Activated CD4-positive, alpha-beta memory T cell treated with anti-CD3 and anti-CD28 coated beads, Interleukin-2, amount 10 ng/mL, durations not matched to agents 7 days and 5 days (primary cell): ENCODE data around the gene SAMD14. TPM values are rescaled to one million over a fixed set of nuclear protein-coding genes. Genes with fewer than 3 reads are reported as not detected.
"Not testable (repeated sequence)": the region's sequence is repeated elsewhere in the genome, so short reads cannot be mapped to it uniquely, and the experiment has no call there.

Experiments
- CTCF ChIA-PET: fragments of 350-600 bp; sonication (Branson Sonifier 250); formaldehyde crosslinking; loops from one replicate; lab custom pipeline; 2021; ENCODE audit warnings: antibody characterized with exemption, inconsistent platforms; lab: Charles Lee
- POLR2A ChIA-PET: fragments of 350-600 bp; sonication (Branson Sonifier 250); formaldehyde crosslinking; loops from one replicate; lab custom pipeline; 2021; ENCODE audit warnings: antibody characterized with exemption; lab: Charles Lee
- DNase-seq: peaks from one replicate; pipeline ENCODE4 v3.0.0-alpha.2; 2020
- H3K27ac Mint-ChIP-seq: one replicate; pipeline ENCODE4 v1.8.0; 2021; ENCODE audit warnings: mild to moderate bottlenecking, mixed read lengths
- H3K27me3 Mint-ChIP-seq: one replicate; pipeline ENCODE4 v1.8.0; 2021; ENCODE audit warnings: mixed read lengths
- H3K36me3 Mint-ChIP-seq: one replicate; pipeline ENCODE4 v1.8.0; 2021; ENCODE audit warnings: low read depth, mixed read lengths
- H3K4me1 Mint-ChIP-seq: one replicate; pipeline ENCODE4 v1.8.0; 2021; ENCODE audit warnings: mixed read lengths
- H3K4me3 Mint-ChIP-seq: one replicate; pipeline ENCODE4 v1.8.0; 2021; ENCODE audit warnings: mild to moderate bottlenecking, mixed read lengths
- H3K9me3 Mint-ChIP-seq: one replicate; pipeline ENCODE4 v1.8.0; 2021; ENCODE audit warnings: mixed read lengths
- total RNA-seq, 2 experiments: library from RNA; stranded (reverse); gene quantifications; one replicate each; pipeline ENCODE4 v1.2.3, GENCODE V29; 2021

SAMD14 gene
- total RNA-seq, 2 experiments from 2014 or later: 0.68 to 1.3 TPM

DNA sequence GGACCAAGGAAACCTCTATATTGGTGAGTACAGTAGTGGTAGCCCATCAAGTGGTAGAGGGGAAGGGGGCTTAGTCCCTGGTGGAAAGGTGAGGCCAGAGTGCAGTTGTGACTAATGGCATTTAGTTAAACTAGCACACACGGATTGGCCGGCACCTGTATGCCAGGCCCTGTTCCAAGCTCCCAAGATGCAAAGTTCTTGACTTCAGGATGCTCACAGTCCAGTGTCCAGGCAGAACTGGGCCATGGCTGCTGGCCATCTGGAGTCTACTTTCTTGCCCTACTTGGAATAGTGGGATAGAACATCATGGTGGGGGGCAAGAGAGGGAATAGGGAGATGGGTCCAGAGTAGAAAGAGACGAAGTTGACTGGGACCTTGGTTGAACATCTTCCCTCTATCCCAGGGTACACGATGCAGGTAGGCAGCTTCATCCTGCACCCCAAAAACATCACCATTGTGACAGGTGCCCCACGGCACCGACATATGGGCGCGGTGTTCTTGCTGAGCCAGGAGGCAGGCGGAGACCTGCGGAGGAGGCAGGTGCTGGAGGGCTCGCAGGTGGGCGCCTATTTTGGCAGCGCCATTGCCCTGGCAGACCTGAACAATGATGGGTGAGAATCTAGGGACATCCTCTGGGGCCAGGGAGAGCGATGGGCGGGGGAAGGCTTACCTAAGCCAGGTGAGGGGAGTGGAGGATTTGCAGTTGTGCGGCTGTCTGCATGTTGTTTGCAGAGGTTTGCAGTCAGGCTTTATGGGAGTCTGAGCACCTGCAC, 58.9 kb downstream of the SAMD14 start:
- Mint-ChIP-seq H3K4me3 (no peak overlapping the region), H3K36me3 (peaks cover 12% of the 10 kb centered on the region), H3K27ac (no peak overlapping the region), H3K27me3 (no peaks in the 10 kb centered on the region), H3K4me1 (no peaks in the 10 kb centered on the region), H3K9me3 (peaks cover 6% of the 10 kb centered on the region)
- ChIA-PET CTCF (no interaction called here), POLR2A (no interaction called here)
- DNase-seq: no peak

DNA sequence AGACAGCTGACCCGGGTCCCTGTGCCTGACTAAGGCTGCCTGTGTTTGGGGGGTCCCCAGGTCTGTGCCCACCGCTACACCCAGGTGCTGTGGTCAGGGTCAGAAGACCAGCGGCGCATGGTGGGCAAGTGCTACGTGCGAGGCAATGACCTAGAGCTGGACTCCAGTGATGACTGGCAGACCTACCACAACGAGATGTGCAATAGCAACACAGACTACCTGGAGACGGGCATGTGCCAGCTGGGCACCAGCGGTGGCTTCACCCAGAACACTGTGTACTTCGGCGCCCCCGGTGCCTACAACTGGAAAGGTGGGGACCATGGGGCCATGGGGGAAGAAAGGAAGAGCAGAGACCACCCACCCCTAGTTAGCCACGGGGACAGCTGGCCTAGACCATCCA, 62.0 kb downstream of the SAMD14 start:
- POLR2A ChIA-PET: interaction anchor here (1.1 kb wide), 1 partner anchor 9 kb away, joined by 3 read pairs; no protein-coding TSS in a partner anchor
- no peak for DNase-seq
- H3K4me1 Mint-ChIP-seq: no peaks in the 10 kb centered on the region
- peaks cover 12% of the 10 kb centered on the region for H3K36me3 Mint-ChIP-seq
- CTCF ChIA-PET: interaction anchor here (1.4 kb wide), 1 partner anchor 26 kb away, joined by 3 read pairs; no protein-coding TSS in a partner anchor
- no peaks in the 10 kb centered on the region for H3K27me3 Mint-ChIP-seq
- H3K27ac Mint-ChIP-seq: no peak overlapping the region
- H3K4me3 Mint-ChIP-seq: no peak overlapping the region
- peaks cover 6% of the 10 kb centered on the region for H3K9me3 Mint-ChIP-seq

GRCh38 chr17:50066995-50067394, 63.0 kb downstream of the SAMD14 start:
- no peaks in the 10 kb centered on the region for H3K27me3 Mint-ChIP-seq
- CTCF ChIA-PET: interaction anchor here (0.7 to 1.4 kb wide), 2 partner anchors 21 to 27 kb away, joined by 3 read pairs; no protein-coding TSS in a partner anchor

DNA sequence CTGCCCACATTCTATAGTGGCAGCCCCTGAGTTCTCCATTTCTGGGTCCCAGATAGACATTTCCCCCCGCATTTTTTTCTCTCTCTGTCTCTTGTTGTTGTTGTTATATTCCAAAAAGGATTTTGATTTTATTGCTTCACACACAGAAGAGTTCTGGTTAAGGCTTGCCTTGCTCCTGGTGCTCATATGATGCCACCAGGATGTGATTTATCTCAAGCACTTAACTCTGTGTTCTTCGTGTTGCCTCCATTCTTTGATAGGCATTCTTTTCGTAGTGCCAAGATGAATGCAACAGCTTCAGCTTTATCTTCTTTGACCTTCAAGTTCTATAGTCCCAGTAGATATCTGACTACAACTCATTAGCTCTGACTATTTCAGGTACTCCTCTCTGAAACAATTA, 64.9 kb downstream of the SAMD14 start:
- CTCF ChIA-PET: interaction anchor here (1.8 kb wide), 1 partner anchor 29 kb away, joined by 4 read pairs; no protein-coding TSS in a partner anchor
- Mint-ChIP-seq H3K9me3 (no peaks in the 10 kb centered on the region), H3K27ac (no peak overlapping the region), H3K4me1 (no peaks in the 10 kb centered on the region), H3K4me3 (no peak overlapping the region), H3K27me3 (no peaks in the 10 kb centered on the region), H3K36me3 (peaks cover 2% of the 10 kb centered on the region)
- DNase-seq: no peak
- POLR2A ChIA-PET: no interaction called here

More at GRCh38 chr17:50066995-50067394, 63.0 kb downstream of the SAMD14 start:
- Mint-ChIP-seq H3K36me3 (peaks cover 12% of the 10 kb centered on the region), H3K4me1 (no peaks in the 10 kb centered on the region), H3K27ac (no peak overlapping the region), H3K4me3 (no peak overlapping the region), H3K9me3 (peaks cover 6% of the 10 kb centered on the region)
- POLR2A ChIA-PET: no interaction called here
- no peak for DNase-seq

DNA sequence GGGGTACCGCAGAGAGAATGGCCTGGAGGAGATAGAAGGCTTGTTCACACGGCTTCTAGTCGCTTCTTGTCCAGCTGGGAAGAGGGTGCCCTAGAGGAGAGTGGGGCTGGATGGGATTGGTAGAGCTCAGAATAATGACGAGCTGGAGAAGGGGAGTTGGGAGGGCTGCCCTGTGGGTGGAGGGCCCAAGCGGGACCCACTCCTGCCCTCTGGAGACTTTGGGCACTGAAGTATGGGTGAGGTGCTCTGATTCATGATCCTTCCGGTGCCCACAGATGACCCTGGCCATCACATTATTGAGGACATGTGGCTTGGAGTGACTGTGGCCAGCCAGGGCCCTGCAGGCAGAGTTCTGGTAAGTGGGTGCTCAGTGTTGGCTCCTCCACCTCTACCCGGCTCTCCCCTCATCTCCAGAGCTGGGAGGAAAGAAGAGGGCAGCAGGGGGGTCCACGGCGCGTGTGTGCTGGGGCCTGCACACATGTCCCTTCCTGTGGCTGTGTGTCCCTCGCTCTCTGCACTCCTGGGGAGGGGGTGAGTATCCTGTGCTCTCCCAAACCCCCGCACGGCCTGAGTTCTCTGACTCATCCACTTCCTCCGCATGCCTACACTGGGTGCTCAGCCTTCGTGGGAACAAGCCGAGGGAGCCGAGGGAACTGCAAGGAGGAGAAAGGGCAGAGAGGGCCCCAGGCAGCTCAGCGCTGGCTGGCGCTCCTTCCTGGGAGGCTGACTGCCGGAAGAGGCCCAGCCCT, 65.5 kb downstream of the SAMD14 start:
- no peak for DNase-seq
- no peak overlapping the region for H3K4me3 Mint-ChIP-seq
- peaks cover 2% of the 10 kb centered on the region for H3K36me3 Mint-ChIP-seq
- CTCF ChIA-PET: no interaction called here
- H3K27ac Mint-ChIP-seq: no peak overlapping the region
- H3K27me3 Mint-ChIP-seq: no peaks in the 10 kb centered on the region
- H3K4me1 Mint-ChIP-seq: no peaks in the 10 kb centered on the region
- H3K9me3 Mint-ChIP-seq: no peaks in the 10 kb centered on the region
- POLR2A ChIA-PET: no interaction called here

DNA sequence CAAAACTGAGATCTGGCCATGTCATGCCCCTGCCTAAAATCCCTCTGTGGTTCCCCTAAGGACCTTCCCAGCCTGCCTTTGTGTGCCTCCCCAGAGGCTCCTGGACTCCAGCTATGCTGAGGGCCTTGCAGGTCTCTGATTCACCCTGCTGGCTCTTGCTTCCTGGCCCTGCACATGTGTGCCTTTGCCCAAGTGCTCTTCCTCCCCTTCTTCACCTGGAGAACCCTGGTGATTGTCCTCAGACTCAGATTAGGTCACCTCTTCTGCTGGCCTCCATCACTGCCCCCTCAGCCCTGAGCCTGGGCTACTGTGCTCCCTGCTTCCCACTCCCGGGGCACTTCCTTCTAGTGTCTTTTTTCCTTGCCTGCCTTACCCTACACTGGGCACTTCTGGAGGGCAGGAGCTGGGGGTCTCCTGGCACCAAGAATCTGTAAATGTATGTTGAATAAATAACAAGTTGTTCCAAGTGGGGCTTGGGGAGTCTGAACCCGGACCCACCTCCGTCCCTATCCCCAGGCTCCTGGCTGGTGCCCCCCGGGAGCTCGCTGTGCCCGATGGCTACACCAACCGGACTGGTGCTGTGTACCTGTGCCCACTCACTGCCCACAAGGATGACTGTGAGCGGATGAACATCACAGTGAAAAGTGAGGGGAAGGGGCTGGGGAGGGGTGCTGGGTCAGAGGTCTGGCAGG, 66.3 kb downstream of the SAMD14 start:
- DNase-seq: no peak
- ChIA-PET POLR2A (no interaction called here), CTCF (no interaction called here)
- H3K4me1 Mint-ChIP-seq: no peaks in the 10 kb centered on the region
- no peaks in the 10 kb centered on the region for H3K9me3 Mint-ChIP-seq
- no peak overlapping the region for H3K4me3 Mint-ChIP-seq
- no peaks in the 10 kb centered on the region for H3K27me3 Mint-ChIP-seq
- peaks cover 2% of the 10 kb centered on the region for H3K36me3 Mint-ChIP-seq
- H3K27ac Mint-ChIP-seq: no peak overlapping the region

DNA sequence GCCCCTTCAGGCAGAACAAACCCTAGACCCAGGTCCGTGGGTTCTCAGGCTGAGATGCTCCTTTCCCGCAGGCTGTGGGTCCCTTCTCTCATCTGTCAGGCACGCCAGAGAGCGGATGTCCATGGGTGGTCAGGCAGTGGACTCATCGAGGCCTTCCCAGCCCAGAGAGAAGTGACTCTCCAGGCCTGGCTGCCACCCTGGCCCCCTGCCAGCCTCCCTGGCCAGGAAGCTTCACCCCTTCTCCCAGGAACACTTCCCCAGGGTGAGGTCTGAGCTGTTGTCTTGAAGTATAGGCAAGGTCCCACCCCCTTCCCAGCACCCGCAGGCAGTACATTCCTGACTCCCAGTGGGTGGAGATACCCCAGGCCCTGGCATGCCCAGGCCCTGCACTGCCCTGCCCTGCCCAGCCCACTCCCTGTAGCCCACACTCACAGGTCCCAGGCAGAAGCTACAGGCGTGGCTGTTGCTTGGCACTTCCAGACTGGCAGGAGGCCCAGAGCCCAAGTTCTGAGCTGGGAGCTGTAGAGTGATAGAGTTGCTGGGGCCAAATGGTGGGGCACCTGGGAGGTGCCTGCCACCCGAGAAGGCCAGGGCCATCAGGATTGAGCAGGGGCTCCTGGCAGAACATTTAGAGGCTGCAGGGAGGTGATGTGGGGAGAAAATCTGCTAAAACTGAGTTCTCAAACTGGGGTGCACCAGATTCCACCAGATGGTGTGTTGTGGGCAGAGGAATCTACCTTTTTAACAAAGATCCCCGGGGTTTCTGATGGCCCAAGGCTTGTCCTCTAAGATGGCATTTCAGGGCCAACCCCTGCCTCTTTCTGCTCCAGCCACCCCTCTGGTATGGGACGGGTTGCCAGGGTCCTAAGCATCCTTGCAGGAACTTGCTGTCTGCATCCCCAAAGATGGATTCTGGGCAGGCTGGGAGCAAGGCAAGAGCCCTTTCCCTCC, 67.4 kb downstream of the SAMD14 start:
- Mint-ChIP-seq H3K4me1 (peaks cover 4% of the 10 kb centered on the region), H3K4me3 (no peak overlapping the region), H3K27ac (no peak overlapping the region), H3K9me3 (no peaks in the 10 kb centered on the region), H3K27me3 (peaks cover 3% of the 10 kb centered on the region), H3K36me3 (no peaks in the 10 kb centered on the region)
- DNase-seq: no peak
- ChIA-PET CTCF (no interaction called here), POLR2A (no interaction called here)

DNA sequence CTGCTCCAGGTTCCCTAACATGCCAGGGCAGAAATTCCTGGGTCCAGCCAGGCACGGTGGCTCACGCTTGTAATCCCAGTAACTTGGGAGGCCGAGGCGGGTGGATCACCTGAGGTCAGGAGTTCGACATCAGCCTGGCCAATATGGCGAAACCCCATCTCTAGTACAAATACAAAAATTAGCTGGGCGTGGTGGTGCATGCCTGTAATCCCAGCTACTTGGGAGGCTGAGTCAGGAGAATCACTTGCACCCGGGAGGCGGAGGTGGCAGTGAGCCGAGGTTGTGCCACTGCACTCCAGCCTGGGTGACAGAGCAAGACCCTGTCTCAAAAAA, 68.3 kb downstream of the SAMD14 start:
- DNase-seq, H3K36me3 Mint-ChIP-seq, H3K9me3 Mint-ChIP-seq, H3K27me3 Mint-ChIP-seq, CTCF ChIA-PET, POLR2A ChIA-PET, H3K27ac Mint-ChIP-seq, H3K4me3 Mint-ChIP-seq: not testable (repeated sequence)
- H3K4me1 Mint-ChIP-seq: peaks cover 13% of the 10 kb centered on the region

GRCh38 chr17:50060951-50061712, 68.8 kb downstream of the SAMD14 start:
- Mint-ChIP-seq H3K9me3 (no peaks in the 10 kb centered on the region), H3K36me3 (no peaks in the 10 kb centered on the region)
- CTCF ChIA-PET: interaction anchor here (1.2 to 1.5 kb wide), 2 partner anchors 27 to 33 kb away, joined by 3 to 4 read pairs; no protein-coding TSS in a partner anchor

More at GRCh38 chr17:50060951-50061712, 68.8 kb downstream of the SAMD14 start:
- H3K4me3 Mint-ChIP-seq: no peak overlapping the region
- peaks cover 16% of the 10 kb centered on the region for H3K4me1 Mint-ChIP-seq
- POLR2A ChIA-PET: no interaction called here
- H3K27me3 Mint-ChIP-seq: peaks cover 5% of the 10 kb centered on the region
- DNase-seq: no peak
- no peak overlapping the region for H3K27ac Mint-ChIP-seq
